HCT116 (cell line): ENCODE results near the gene SPATA12. TPM values are rescaled to one million over a fixed set of nuclear protein-coding genes. Genes with fewer than 3 reads are reported as not detected.

Experiments used
- ATAC-seq: fragments of 200-7000 bp; cut with Tn5 transposase; 2 replicates; pipeline ENCODE4 v1.9.1; 2020; ENCODE audit warnings: mild to moderate bottlenecking, moderate library complexity
- BruUV-seq: library from RNA; stranded (reverse); fragments of 400-500 nt; replicated peaks from 2 replicates; lab custom pipeline; 2021; lab: Mats Ljungman, UMichigan
- CTCF ChIA-PET: fragments of 300-600 bp; sonication (Branson Sonifier 250); formaldehyde crosslinking; loops from one replicate; lab custom pipeline; 2021; ENCODE audit warnings: antibody characterized with exemption; lab: Charles Lee
- POLR2A ChIA-PET: fragments of 300-600, 350-600 bp; sonication (Branson Sonifier 250); formaldehyde crosslinking; loops from one replicate; lab custom pipeline; 2021; ENCODE audit warnings: antibody characterized with exemption; lab: Charles Lee
- RAD21 ChIA-PET, 2 experiments: fragments of 300-600 bp; sonication (Branson Sonifier 250); formaldehyde crosslinking; loops; one replicate each; lab custom pipeline; 2023; ENCODE audit warnings: low total read pairs in 2 of 2; ENCODE audit not compliant: uncharacterized antibody in 2 of 2, unreplicated experiment in 2 of 2, low non-redundant PET in 1 of 2; lab: Charles Lee
- DNase-seq: peaks from one replicate; pipeline ENCODE4 v3.0.0-alpha.2; 2010; ENCODE audit warnings: low read depth, low spot score
- H2AFZ ChIP-seq: fragments of 200-600 bp; shearing (Covaris generic), sonication (generic); 2 replicates; pipeline ENCODE4 v1.6.1; 2017; ENCODE audit warnings: low read depth, mixed run types, mixed read lengths, antibody characterized with exemption, low read length; ENCODE audit not compliant: poor library complexity, severe bottlenecking
- H3K27ac ChIP-seq: 2 replicates; pipeline ENCODE4 v1.5.1; 2012; ENCODE audit warnings: low read depth, low read length
- H3K27me3 ChIP-seq: fragments of 200-600 bp; sonication (generic); 2 replicates; pipeline ENCODE4 v1.6.1; 2016; ENCODE audit warnings: mixed run types, low read length, mixed read lengths; ENCODE audit not compliant: insufficient read depth
- H3K36me3 ChIP-seq, 2 experiments: fragments of 200-500 bp in 1 of 2; fragments of 200-600 bp in 1 of 2; sonication (Bioruptor generic) in 1 of 2; sonication (generic) in 1 of 2; 2 replicates each; pipeline versions ENCODE4 v1.5.1 to v1.6.1; 2014 to 2016; ENCODE audit warnings: low read length in 2 of 2, inconsistent platforms in 1 of 2, mixed read lengths in 1 of 2, mixed run types in 1 of 2; ENCODE audit not compliant: insufficient read depth in 2 of 2, control insufficient read depth in 1 of 2
- H3K4me1 ChIP-seq, 2 experiments: fragments of 200-600 bp in 1 of 2; sonication (generic) in 1 of 2; 2 replicates each; pipeline versions ENCODE4 v1.5.1 to v1.6.1; 2012 to 2017; ENCODE audit warnings: low read length in 2 of 2, inconsistent platforms in 1 of 2, mild to moderate bottlenecking in 1 of 2, mixed read lengths in 1 of 2, mixed run types in 1 of 2, moderate library complexity in 1 of 2; ENCODE audit not compliant: insufficient read depth in 2 of 2, control insufficient read depth in 1 of 2
- H3K4me2 ChIP-seq: fragments of 200-600 bp; sonication (generic); 2 replicates; pipeline ENCODE4 v1.6.1; 2017; ENCODE audit warnings: mixed run types, low read length, mixed read lengths
- H3K4me3 ChIP-seq, 2 experiments: fragments of 200-600 bp in 1 of 2; sonication (generic) in 1 of 2; replicated peaks in 1 of 2; 2 replicates each; pipeline ENCODE4 v1.5.1; 2011 to 2016; ENCODE audit warnings: low read length in 2 of 2, control low read depth in 1 of 2, low read depth in 1 of 2, mild to moderate bottlenecking in 1 of 2, mixed read lengths in 1 of 2, mixed run types in 1 of 2
- H3K79me2 ChIP-seq: fragments of 200-600 bp; sonication (generic); 2 replicates; pipeline ENCODE4 v1.6.1; 2017; ENCODE audit warnings: mild to moderate bottlenecking, mixed run types, low read length, moderate library complexity, mixed read lengths; ENCODE audit not compliant: insufficient read depth
- H3K9ac ChIP-seq: fragments of 200-600 bp; sonication (generic); 2 replicates; pipeline ENCODE4 v1.6.1; 2016; ENCODE audit warnings: low read length, mixed read lengths
- H3K9me2 ChIP-seq: fragments of 200-600 bp; sonication (generic), shearing (Covaris generic); 2 replicates; pipeline ENCODE4 v1.6.1; 2017; ENCODE audit warnings: mixed run types, mild to moderate bottlenecking, moderate library complexity; ENCODE audit not compliant: insufficient read depth
- H3K9me3 ChIP-seq, 2 experiments: fragments of 200-500 bp in 1 of 2; fragments of 200-600 bp in 1 of 2; sonication (Bioruptor generic) in 1 of 2; sonication (generic) in 1 of 2; 2 replicates each; pipeline ENCODE4 v1.6.1; 2014 to 2017; ENCODE audit warnings: low read length in 2 of 2, mixed read lengths in 2 of 2, inconsistent platforms in 1 of 2, low read depth in 1 of 2, mild to moderate bottlenecking in 1 of 2, mixed run types in 1 of 2, moderate library complexity in 1 of 2; ENCODE audit not compliant: control insufficient read depth in 1 of 2, insufficient read depth in 1 of 2
- H4K20me1 ChIP-seq: fragments of 200-600 bp; sonication (generic), shearing (Covaris generic); 2 replicates; pipeline ENCODE4 v1.6.1; 2017; ENCODE audit warnings: mixed run types, mild to moderate bottlenecking, moderate library complexity; ENCODE audit not compliant: insufficient read depth
- CBX3 ChIP-seq: IDR thresholded peaks from 2 replicates; pipeline ENCODE4 v1.6.1; 2012; ENCODE audit warnings: low read depth
- EGR1 ChIP-seq: IDR thresholded peaks from 2 replicates; pipeline ENCODE4 v1.6.1; 2012; ENCODE audit warnings: low read depth
- EZH2 ChIP-seq: fragments of 200-600 bp; sonication (generic); IDR thresholded peaks from 2 replicates; pipeline ENCODE4 v1.6.1; 2017; ENCODE audit warnings: antibody characterized with exemption, mixed run types
- FOSL1 ChIP-seq: IDR thresholded peaks from 2 replicates; pipeline ENCODE4 v1.6.1; 2012; ENCODE audit warnings: low read depth
- RAD21 ChIP-seq: IDR thresholded peaks from 2 replicates; pipeline ENCODE4 v1.6.1; 2012; ENCODE audit warnings: low read depth, mild to moderate bottlenecking
- SIN3A ChIP-seq: IDR thresholded peaks from 2 replicates; pipeline ENCODE4 v1.6.1; 2012; ENCODE audit warnings: low read depth
- TCF7L2 ChIP-seq: IDR thresholded peaks from 2 replicates; pipeline ENCODE4 v1.7.0; 2011; ENCODE audit warnings: borderline replicate concordance, inconsistent platforms; ENCODE audit not compliant: insufficient read depth, insufficient read length; ENCODE audit errors: extremely low read depth
- YY1 ChIP-seq: IDR thresholded peaks from 2 replicates; pipeline ENCODE4 v1.6.1; 2011; ENCODE audit warnings: low read length, low read depth, moderate library complexity, mild to moderate bottlenecking; ENCODE audit not compliant: insufficient replicate concordance; ENCODE audit errors: extremely low read depth
- intact Hi-C: fragments of 100-400 bp; cut with micrococcal nuclease; formaldehyde crosslinking; loops from 2 replicates; pipeline ENCODE4 v1.10.0; 2022
- total RNA-seq: library from RNA; stranded (reverse); gene quantifications from one replicate; pipeline ENCODE4 v1.2.1, GENCODE V29; 2021; ENCODE audit not compliant: unreplicated experiment
- TF ChIP-seq, protein P1 (sequence below): IDR thresholded peaks from 2 replicates; pipeline ENCODE4 v1.6.1; 2012; ENCODE audit warnings: low read depth

Gene SPATA12
- total RNA-seq, 1 experiment from 2014 or later = 0.22 TPM

DNA sequence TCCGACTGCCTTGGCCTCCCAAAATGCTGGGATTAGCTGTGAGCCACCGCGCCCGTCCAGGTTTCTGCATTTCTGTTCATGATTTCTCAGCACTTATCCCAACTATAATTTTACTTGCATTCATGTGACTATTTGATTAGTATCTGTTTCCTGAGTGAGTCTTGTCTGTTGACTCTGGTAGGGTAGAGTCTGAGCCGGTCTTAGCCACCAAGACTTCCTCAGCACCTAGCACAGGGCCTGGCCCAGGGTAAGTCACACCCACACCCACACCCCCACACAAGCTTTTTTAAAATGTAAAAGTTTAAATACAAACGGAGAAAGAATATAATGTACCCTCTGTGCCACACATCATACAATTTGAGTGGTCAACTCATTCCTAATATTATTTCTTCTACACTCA lies 3.1 kb upstream of the SPATA12 start:
- ChIA-PET POLR2A (no interaction called here), RAD21 (no interaction called here), CTCF (no interaction called here)
- H3K9me2 ChIP-seq = no peaks in the 10 kb centered on the region
- DNase-seq (no peak), ATAC-seq (no peak)
- H3K27me3 ChIP-seq = no peaks in the 10 kb centered on the region
- no peaks in the 10 kb centered on the region for H3K9me3 ChIP-seq
- H4K20me1 ChIP-seq = no peaks in the 10 kb centered on the region
- no TSS peak for BruUV-seq
- intact Hi-C loops = no loop called here
- no peaks in the 10 kb centered on the region for H3K36me3 ChIP-seq
- H3K9ac ChIP-seq = 0 out of 2 replicates have a peak overlapping the region, but pooled peaks have one; percentile 2
- peaks cover 17% of the 10 kb centered on the region for H3K79me2 ChIP-seq
- no peak overlapping the region for H3K27ac ChIP-seq
- H3K4me3 ChIP-seq = no peak overlapping the region
- no peak for TF ChIP-seq SIN3A
- no peak for TF ChIP-seq FOSL1
- TF ChIP-seq YY1 = no peak
- TF ChIP-seq RAD21 = no peak
- TF ChIP-seq CBX3 = no peak
- peaks cover 35 to 64% of the 10 kb centered on the region in 2 experiments for H3K4me1 ChIP-seq
- no peak overlapping the region for H2AFZ ChIP-seq
- no peak overlapping the region for H3K4me2 ChIP-seq

DNA sequence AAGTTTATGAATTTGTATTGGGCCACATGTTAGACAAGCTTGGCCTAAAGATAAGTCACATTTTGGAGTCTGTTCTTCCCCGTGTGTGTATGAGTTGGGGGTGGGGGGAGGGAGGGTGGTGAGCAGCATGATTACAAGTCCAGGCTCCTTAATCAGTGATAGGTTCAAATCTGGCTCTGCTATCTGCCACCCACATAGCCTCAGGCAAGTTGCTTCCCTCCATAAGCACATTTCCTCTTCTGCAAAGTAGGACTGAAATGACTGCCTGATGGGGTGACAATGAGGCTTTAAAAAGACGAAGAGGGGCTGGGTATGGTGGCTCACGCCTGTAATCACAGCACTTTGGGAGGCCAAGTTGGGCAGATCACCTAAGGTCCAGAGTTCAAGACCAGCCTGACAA lies 1.1 kb upstream of the SPATA12 start:
- Histone ChIP-seq H3K4me3 (no peak overlapping the region), H4K20me1 (no peaks in the 10 kb centered on the region), H3K4me1 (peaks cover 45 to 84% of the 10 kb centered on the region in 2 experiments), H2AFZ (no peak overlapping the region), H3K79me2 (peaks cover 22% of the 10 kb centered on the region), H3K9ac (peak overlapping the region; percentile 6; the same call in 1 of the 2 replicates), H3K4me2 (peak overlapping the region; percentile 85), H3K36me3 (no peaks in the 10 kb centered on the region), H3K27ac (peak overlapping the region; percentile 81), H3K9me3 (no peaks in the 10 kb centered on the region), H3K9me2 (no peaks in the 10 kb centered on the region), H3K27me3 (no peaks in the 10 kb centered on the region)
- TF ChIP-seq TCF7L2 (no peak), EGR1 (no peak), CBX3 (no peak), EZH2 (no peak)
- TF ChIP-seq, protein P1, sequence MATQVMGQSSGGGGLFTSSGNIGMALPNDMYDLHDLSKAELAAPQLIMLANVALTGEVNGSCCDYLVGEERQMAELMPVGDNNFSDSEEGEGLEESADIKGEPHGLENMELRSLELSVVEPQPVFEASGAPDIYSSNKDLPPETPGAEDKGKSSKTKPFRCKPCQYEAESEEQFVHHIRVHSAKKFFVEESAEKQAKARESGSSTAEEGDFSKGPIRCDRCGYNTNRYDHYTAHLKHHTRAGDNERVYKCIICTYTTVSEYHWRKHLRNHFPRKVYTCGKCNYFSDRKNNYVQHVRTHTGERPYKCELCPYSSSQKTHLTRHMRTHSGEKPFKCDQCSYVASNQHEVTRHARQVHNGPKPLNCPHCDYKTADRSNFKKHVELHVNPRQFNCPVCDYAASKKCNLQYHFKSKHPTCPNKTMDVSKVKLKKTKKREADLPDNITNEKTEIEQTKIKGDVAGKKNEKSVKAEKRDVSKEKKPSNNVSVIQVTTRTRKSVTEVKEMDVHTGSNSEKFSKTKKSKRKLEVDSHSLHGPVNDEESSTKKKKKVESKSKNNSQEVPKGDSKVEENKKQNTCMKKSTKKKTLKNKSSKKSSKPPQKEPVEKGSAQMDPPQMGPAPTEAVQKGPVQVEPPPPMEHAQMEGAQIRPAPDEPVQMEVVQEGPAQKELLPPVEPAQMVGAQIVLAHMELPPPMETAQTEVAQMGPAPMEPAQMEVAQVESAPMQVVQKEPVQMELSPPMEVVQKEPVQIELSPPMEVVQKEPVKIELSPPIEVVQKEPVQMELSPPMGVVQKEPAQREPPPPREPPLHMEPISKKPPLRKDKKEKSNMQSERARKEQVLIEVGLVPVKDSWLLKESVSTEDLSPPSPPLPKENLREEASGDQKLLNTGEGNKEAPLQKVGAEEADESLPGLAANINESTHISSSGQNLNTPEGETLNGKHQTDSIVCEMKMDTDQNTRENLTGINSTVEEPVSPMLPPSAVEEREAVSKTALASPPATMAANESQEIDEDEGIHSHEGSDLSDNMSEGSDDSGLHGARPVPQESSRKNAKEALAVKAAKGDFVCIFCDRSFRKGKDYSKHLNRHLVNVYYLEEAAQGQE = no peak
- ChIA-PET RAD21 (interaction anchor here in 1 of 2 experiments (0.7 kb wide), 1 partner anchor 18 kb away, joined by 3 read pairs; no protein-coding TSS in a partner anchor), CTCF (no interaction called here), POLR2A (interaction anchor here (1.3 kb wide), 1 partner anchor 54 kb away, joined by 3 read pairs; no protein-coding TSS in a partner anchor)
- DNase-seq = no peak
- BruUV-seq = no TSS peak
- ATAC-seq = no peak
- intact Hi-C loops = no loop called here
